K562 (cell line): ENCODE results near the gene SLC24A3. TPM values are rescaled to one million over a fixed set of nuclear protein-coding genes. Genes with fewer than 3 reads are reported as not detected.

Experiments used
- ATAC-seq: fragments of 200-7000 bp; cut with Tn5 transposase; 3 replicates; pipeline ENCODE4 v1.9.1; 2020; ENCODE audit warnings: moderate library complexity
- BruUV-seq: library from RNA; stranded (reverse); fragments of 400-500 nt; replicated peaks from 2 replicates; lab custom pipeline; 2021; lab: Mats Ljungman, UMichigan
- CTCF ChIA-PET: fragments of 300-600 bp; formaldehyde crosslinking; extraction: SDS; loops from one replicate; lab custom pipeline; 2021; ENCODE audit warnings: low intra/inter-chr PET ratio; lab: Yijun Ruan, JAX
- POLR2A ChIA-PET: fragments of 300-600, 350-650 bp; sonication (Branson Sonifier 250); formaldehyde crosslinking; extraction: SDS; loops from one replicate; lab custom pipeline; 2021; ENCODE audit warnings: antibody characterized with exemption, inconsistent platforms; lab: Yijun Ruan, JAX
- DNase-seq, 4 experiments: peaks; one replicate each; pipeline versions ENCODE4 v3.0.0 to v3.0.0-alpha.2; 2011 to 2018; ENCODE audit warnings: low spot score in 3 of 4, mixed read lengths in 3 of 4; ENCODE audit errors: extremely low read depth in 1 of 4
- FAIRE-seq: peaks from 2 replicates; lab custom pipeline; 2011; peaks lifted over from hg19 to GRCh38; lab: Jason Lieb, UNC
- H2AFZ ChIP-seq: 2 replicates; pipeline ENCODE4 v1.6.0; 2011; ENCODE audit warnings: low read depth, low read length, control low read depth, inconsistent platforms
- H3K27ac ChIP-seq: fragments of 200-600 bp; 3 replicates; pipeline ENCODE4 v1.8.0; 2011; ENCODE audit warnings: low read depth, mild to moderate bottlenecking, control low read depth, inconsistent platforms, low read length, moderate library complexity, mixed read lengths; ENCODE audit errors: extremely low read depth
- H3K27me3 ChIP-seq, 2 experiments: fragments of 300-600 bp in 1 of 2; 2 replicates in 1 of 2; 3 replicates in 1 of 2; pipeline versions ENCODE4 v1.6.0 to v1.8.0; 2011; ENCODE audit warnings: inconsistent platforms in 2 of 2, low read length in 2 of 2, mild to moderate bottlenecking in 1 of 2, mixed read lengths in 1 of 2, moderate library complexity in 1 of 2; ENCODE audit not compliant: control insufficient read depth in 2 of 2, insufficient read depth in 2 of 2
- H3K36me3 ChIP-seq: fragments of 300-600 bp; 3 replicates; pipeline ENCODE4 v1.8.0; 2011; ENCODE audit warnings: mild to moderate bottlenecking, low read length, inconsistent platforms; ENCODE audit not compliant: control insufficient read depth, insufficient read depth
- H3K4me1 ChIP-seq, 2 experiments: fragments of 200-600 bp in 1 of 2; replicated peaks in 1 of 2; 2 replicates in 1 of 2; 3 replicates in 1 of 2; pipeline versions ENCODE4 v1.5.1 to v1.8.0; 2011; ENCODE audit warnings: inconsistent platforms in 2 of 2, low read length in 2 of 2, mild to moderate bottlenecking in 1 of 2, mixed read lengths in 1 of 2, moderate library complexity in 1 of 2; ENCODE audit not compliant: control insufficient read depth in 2 of 2, insufficient read depth in 2 of 2
- H3K4me2 ChIP-seq: 2 replicates; pipeline ENCODE4 v1.6.1; 2011; ENCODE audit warnings: low read length, control low read depth, inconsistent platforms, mixed read lengths; ENCODE audit not compliant: insufficient read depth
- H3K4me3 ChIP-seq: fragments of 200-600 bp; sonication (generic), shearing (Covaris generic); 2 replicates; pipeline ENCODE4 v1.5.1; 2016; ENCODE audit warnings: control low read depth, inconsistent platforms
- H3K79me2 ChIP-seq: fragments of 200-600 bp; 3 replicates; pipeline ENCODE4 v1.8.0; 2011; ENCODE audit warnings: low read length, inconsistent platforms; ENCODE audit not compliant: control insufficient read depth, insufficient read depth
- H3K9ac ChIP-seq, 2 experiments: 2 replicates each; pipeline versions ENCODE4 v1.6.0 to v1.6.1; 2011; ENCODE audit warnings: low read depth in 2 of 2, low read length in 2 of 2, control low read depth in 1 of 2, inconsistent platforms in 1 of 2, mild to moderate bottlenecking in 1 of 2, mixed read lengths in 1 of 2; ENCODE audit not compliant: insufficient read depth in 1 of 2
- H3K9me1 ChIP-seq: one replicate; pipeline ENCODE4 v1.6.0; 2011; ENCODE audit warnings: inconsistent platforms, mild to moderate bottlenecking, low read length, moderate library complexity; ENCODE audit not compliant: control insufficient read depth, insufficient read depth
- H3K9me3 ChIP-seq: replicated peaks from 2 replicates; pipeline ENCODE4 v1.5.1; 2011; ENCODE audit warnings: low read depth, low read length, inconsistent platforms; ENCODE audit not compliant: control insufficient read depth, insufficient read depth
- H4K20me1 ChIP-seq: replicated peaks from 2 replicates; pipeline ENCODE4 v1.6.1; 2011; ENCODE audit warnings: low read length, inconsistent platforms, mixed read lengths; ENCODE audit not compliant: control insufficient read depth, insufficient read depth
- CREBBP ChIP-seq: IDR thresholded peaks from one replicate; pipeline ENCODE4 v1.6.1; 2012; ENCODE audit warnings: low read depth, mild to moderate bottlenecking, control low read depth, inconsistent platforms, low read length
- GABPB2 ChIP-seq: fragments of 250-450 bp; sonication (Bioruptor Pico); conservative IDR thresholded peaks from 2 replicates; pipeline ENCODE4 v1.5.1; 2021; ENCODE audit warnings: mild to moderate bottlenecking
- LARP7 ChIP-seq: fragments of 450-650 bp; IDR thresholded peaks from 2 replicates; pipeline ENCODE4 v1.6.1; 2016
- MAFK ChIP-seq: IDR thresholded peaks from 2 replicates; pipeline ENCODE4 v1.6.1; 2011; ENCODE audit warnings: low read length, improper control_type of control experiment
- MBD1 ChIP-seq: fragments of 250-450 bp; sonication (Bioruptor Pico); IDR thresholded peaks from 2 replicates; pipeline ENCODE4 v1.8.0; 2022; ENCODE audit warnings: inconsistent platforms
- MED1 ChIP-seq: sonication (generic); formaldehyde crosslinking; IDR thresholded peaks from 2 replicates; pipeline ENCODE4 v1.8.1; 2023; ENCODE audit warnings: missing genetic modification reagents, borderline replicate concordance
- RERE ChIP-seq: sonication (generic); formaldehyde crosslinking; IDR thresholded peaks from 2 replicates; pipeline ENCODE4 v1.8.0; 2023; ENCODE audit warnings: missing genetic modification reagents, mild to moderate bottlenecking, borderline replicate concordance
- ZNF79 ChIP-seq: fragments of 250-450 bp; sonication (Bioruptor Pico); IDR thresholded peaks from 2 replicates; pipeline ENCODE4 v1.4.0; 2020; ENCODE audit warnings: low read depth, mild to moderate bottlenecking, moderate library complexity
- WGBS: fragments of 100-300 bp; shearing (Covaris generic); methylation state at CpG from one replicate; pipeline ENCODE4 v1.1.6; 2016; ENCODE audit warnings: low coverage, mixed read lengths; ENCODE audit not compliant: insufficient coverage; ENCODE audit errors: missing lambda C conversion rate; 5-methylcytosine and 5-hydroxymethylcytosine counted together
- in situ Hi-C: fragments of 300-500 bp; cut with MboI; formaldehyde crosslinking; loops from 4 replicates; pipeline ENCODE4 v1.15.0; 2018; ENCODE audit warnings: inconsistent platforms, mixed read lengths
- intact Hi-C: fragments of 100-400 bp; cut with micrococcal nuclease; formaldehyde crosslinking; loops from 2 replicates; pipeline ENCODE4 v1.14.2; 2022
- polyA plus RNA-seq, 8 experiments: library from polyadenylated mRNA; depleted of rRNA in 4 of 8; stranded (reverse) in 5 of 8; unstranded in 3 of 8; fragments of >200 nt; fragmentation: Nextera tagmentation in 2 of 8; fragmentation: Illumina TruSeq in 1 of 8; extraction: Ambion mirVana in 2 of 8; extraction: Trizol in 1 of 8; gene quantifications; 2 replicates each; pipeline versions ENCODE4 v1.2.1 to v1.2.3, GENCODE V29; 2011 to 2014; ENCODE audit warnings: inconsistent platforms in 1 of 8, missing spikeins in 1 of 8
- total RNA-seq, 7 experiments: library from RNA; depleted of rRNA in 6 of 7; stranded (reverse); fragments of >200 nt in 6 of 7; fragmentation: Illumina TruSeq in 2 of 7; extraction: Trizol in 2 of 7; gene quantifications; 2 replicates each; pipeline versions ENCODE4 v1.2.1 to v1.2.3, GENCODE V29; 2011 to 2021; ENCODE audit warnings: low replicate concordance in 1 of 7
- TF ChIP-seq, protein P1 (sequence below): fragments of 250-450 bp; sonication (Bioruptor Pico); IDR thresholded peaks from 2 replicates; pipeline ENCODE4 v1.5.1; 2021; ENCODE audit warnings: mild to moderate bottlenecking

Gene SLC24A3
- total and polyA plus RNA-seq, 9 of the 15 experiments (the other 6 are each of a cell fraction or from before 2014, with no cell fraction given), result not detected

DNA sequence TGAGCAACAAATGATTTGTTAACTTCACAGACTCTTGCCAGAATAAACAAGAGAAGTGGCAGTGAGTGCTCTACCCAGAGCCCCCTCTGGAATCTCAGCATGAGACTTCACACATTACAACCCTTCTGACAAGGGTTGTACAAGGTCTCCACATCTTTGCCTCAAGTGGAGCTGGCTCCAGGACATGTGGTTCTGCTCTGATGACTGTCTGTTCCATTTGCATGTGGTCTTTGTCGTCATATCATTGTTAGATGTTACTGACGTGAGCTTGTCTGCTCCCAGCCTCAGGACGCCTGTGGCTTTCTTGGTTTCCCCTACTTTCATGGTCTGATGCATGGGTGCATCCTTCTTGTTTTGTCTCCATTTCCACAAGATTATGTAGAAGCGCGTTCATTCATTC lies 115.0 kb downstream of the SLC24A3 start:
- intact Hi-C loops (no loop called here), in situ Hi-C loops (no loop called here)
- WGBS, result 0% methylated on average over 5 of the region's 5 CpGs

More for the DNA sequence above, 115.0 kb downstream of the SLC24A3 start:
- Histone ChIP-seq H3K9ac (no peak overlapping the region), H3K9me3 (no peaks in the 10 kb centered on the region), H3K79me2 (no peaks in the 10 kb centered on the region), H4K20me1 (no peaks in the 10 kb centered on the region), H3K4me2 (no peak overlapping the region), H3K36me3 (no peaks in the 10 kb centered on the region), H3K9me1 (no peaks in the 10 kb centered on the region)
- no peak for DNase-seq
- CTCF ChIA-PET, result no interaction called here
- no TSS peak for BruUV-seq
- TF ChIP-seq LARP7 (no peak), ZNF79 (no peak), MAFK (no peak), MED1 (CRISPR knock-in tag) (no peak), RERE (CRISPR knock-in tag) (no peak), GABPB2 (CRISPR knock-in tag) (no peak), MBD1 (CRISPR knock-in tag) (no peak), CREBBP (no peak)
- TF ChIP-seq, protein P1, sequence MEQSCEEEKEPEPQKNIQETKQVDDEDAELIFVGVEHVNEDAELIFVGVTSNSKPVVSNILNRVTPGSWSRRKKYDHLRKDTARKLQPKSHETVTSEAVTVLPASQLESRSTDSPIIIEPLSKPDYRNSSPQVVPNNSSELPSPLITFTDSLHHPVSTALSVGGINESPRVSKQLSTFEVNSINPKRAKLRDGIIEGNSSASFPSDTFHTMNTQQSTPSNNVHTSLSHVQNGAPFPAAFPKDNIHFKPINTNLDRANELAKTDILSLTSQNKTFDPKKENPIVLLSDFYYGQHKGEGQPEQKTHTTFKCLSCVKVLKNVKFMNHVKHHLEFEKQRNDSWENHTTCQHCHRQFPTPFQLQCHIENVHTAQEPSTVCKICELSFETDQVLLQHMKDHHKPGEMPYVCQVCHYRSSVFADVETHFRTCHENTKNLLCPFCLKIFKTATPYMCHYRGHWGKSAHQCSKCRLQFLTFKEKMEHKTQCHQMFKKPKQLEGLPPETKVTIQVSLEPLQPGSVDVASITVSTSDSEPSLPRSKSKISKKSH (CRISPR knock-in tag), result no peak
- TF ChIP-seq, all 486 proteins: peak for 0
- Histone ChIP-seq H2AFZ (no peak overlapping the region), H3K27me3 (no peaks in the 10 kb centered on the region; a peak in 1 of 5 replicates), H3K4me1 (no peaks in the 10 kb centered on the region), H3K27ac (no peak overlapping the region), H3K4me3 (no peak overlapping the region)
- ATAC-seq (no peak), FAIRE-seq (no peak)
- POLR2A ChIA-PET, result no interaction called here
